Limb (tissue), 2 donors: ENCODE data around the gene ARMC2.
A peak's percentile ranks its signal among the peaks of the same experiment; 100 is the strongest.
"Not testable (repeated sequence)": the region's sequence is repeated elsewhere in the genome, so short reads cannot be mapped to it uniquely, and the experiment has no call there.

Experiments
- DNase-seq, 2 donors: peaks; one replicate each; pipeline ENCODE4 v3.0.0-alpha.2; 2016; ENCODE audit errors: extremely low spot score in 2 of 2

The ARMC2 gene

DNA sequence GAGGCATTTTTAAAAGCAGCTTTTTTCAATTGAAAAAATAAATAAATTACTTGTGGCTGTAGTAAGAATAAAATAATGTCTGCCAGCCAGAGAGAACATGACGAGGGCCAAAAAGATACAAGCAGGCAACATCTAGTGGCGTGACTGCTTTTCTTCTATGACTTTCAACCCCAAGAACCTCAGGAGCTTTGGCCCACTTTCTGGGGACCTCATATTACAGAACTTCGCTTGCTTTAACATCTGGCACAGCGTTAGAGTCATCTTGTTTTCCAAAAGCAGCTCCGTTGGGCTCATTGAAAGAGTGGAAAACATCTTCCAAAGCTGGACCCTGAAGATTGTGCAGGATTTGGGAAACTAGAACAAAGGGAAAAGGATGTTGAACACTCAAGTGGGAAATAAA, 67.0 kb downstream of the ARMC2 start:
- DNase-seq = no peak

DNA sequence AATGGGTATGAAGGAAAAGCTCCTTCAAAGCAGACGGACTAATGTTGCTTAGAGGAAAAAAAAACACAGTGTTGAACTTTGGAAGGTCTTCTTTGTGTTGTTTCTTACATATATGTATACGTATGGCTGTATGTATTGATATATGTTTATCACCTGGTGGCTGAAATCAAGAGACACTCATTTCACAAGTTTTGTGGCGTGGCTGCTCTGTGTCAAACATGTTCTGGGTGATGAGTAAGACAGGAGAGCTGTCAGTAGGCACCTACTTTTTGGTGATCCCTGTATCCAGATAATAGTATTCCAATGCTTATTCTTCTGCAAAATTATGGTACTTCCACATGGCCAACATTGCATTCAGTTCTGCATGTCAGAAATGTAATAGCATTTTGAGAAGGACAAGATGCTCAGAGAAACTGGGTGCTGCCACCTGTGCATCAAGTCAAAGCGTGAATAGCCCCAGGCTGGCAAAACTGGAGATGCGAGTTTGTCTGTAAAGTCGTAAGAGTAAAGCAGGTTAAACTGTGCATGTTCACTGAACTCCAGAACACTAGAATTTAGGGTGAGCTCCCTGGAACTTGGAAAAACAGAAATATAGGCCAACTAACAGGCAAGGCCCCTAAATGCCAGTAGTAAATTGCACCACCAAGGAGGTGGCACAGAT, 67.9 kb downstream of the ARMC2 start:
- DNase-seq = no peak

GRCh38 chr6:108920751-108921150, 72.5 kb downstream of the ARMC2 start:
- no peak for DNase-seq

- peak in 1 of 2 donors; percentile 36 for DNase-seq
Observed at GRCh38 chr6:108921547-108922361, 73.5 kb downstream of the ARMC2 start.

DNA sequence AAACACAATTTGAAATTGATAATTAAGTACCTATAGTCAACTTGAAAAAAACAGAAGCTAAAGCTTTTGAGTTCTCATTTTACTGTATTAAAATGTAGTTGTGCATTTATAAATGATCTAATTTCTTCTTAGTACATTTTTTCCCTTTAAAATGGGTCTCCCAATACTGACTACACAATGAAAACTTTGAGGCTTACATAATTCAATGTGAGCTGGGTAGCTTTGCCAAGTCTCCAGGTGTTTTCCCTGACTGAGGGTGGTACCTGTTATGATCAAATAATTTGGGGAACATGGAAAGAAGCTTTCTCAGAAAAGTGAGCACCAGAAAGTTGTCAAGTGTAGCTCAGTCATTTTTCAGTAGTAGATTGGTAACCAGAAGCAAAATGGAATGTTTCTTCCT, 74.3 kb downstream of the ARMC2 start:
- DNase-seq = no peak

GRCh38 chr6:108927927-108928326, 79.7 kb downstream of the ARMC2 start:
- DNase-seq = no peak

DNA sequence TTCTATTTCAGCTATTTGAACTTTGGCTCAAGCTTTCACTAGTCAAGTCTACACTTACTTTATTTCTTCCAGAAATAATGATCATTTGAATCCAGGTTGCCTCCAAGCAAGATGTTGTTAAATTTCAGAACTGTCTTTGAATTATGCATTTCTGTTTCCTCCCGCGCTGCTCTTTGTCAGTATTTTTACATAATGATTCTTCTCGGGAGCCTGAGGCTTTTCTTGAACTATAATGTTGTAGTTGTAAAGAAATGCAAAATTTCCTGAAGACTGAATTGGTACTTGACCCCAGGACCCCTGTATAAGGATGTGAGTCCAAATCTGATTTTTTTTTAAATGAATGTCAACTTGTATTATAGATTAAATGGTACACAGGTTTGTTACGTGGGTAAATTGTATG, 80.4 kb downstream of the ARMC2 start:
- no peak for DNase-seq

- not testable (repeated sequence) for DNase-seq
Observed at GRCh38 chr6:108931090-108931489, 82.9 kb downstream of the ARMC2 start.

- DNase-seq = no peak
Observed at GRCh38 chr6:108937170-108937569, 88.9 kb downstream of the ARMC2 start.

DNA sequence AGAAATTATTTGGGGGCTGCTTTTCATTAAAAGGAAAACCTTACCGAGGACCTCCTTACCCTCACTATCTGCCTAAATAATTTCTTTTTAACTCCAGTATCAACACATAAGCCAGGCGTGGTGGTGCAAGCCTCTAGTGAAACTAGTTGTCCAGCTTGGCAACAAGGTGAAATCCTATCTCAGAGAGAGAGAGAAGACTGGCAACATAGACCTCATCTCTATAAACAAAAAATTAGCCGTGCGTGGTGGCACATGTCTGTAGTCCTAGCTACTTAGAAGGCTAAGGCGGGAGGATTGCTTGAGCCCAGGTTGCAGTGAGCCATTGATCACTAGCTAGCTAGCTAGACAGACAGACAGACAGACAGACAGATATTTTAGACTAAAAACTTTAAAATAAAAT, 92.5 kb downstream of the ARMC2 start:
- DNase-seq = no peak

- DNase-seq = no peak
Observed at GRCh38 chr6:108941281-108941680, 93.1 kb downstream of the ARMC2 start.

- peak in 1 of 2 donors; percentile 49 for DNase-seq
Observed at GRCh38 chr6:108941859-108942258, 93.6 kb downstream of the ARMC2 start.

GRCh38 chr6:108942556-108943492, 94.6 kb downstream of the ARMC2 start:
- DNase-seq = no peak

GRCh38 chr6:108944071-108944470, 95.8 kb downstream of the ARMC2 start:
- no peak for DNase-seq

DNA sequence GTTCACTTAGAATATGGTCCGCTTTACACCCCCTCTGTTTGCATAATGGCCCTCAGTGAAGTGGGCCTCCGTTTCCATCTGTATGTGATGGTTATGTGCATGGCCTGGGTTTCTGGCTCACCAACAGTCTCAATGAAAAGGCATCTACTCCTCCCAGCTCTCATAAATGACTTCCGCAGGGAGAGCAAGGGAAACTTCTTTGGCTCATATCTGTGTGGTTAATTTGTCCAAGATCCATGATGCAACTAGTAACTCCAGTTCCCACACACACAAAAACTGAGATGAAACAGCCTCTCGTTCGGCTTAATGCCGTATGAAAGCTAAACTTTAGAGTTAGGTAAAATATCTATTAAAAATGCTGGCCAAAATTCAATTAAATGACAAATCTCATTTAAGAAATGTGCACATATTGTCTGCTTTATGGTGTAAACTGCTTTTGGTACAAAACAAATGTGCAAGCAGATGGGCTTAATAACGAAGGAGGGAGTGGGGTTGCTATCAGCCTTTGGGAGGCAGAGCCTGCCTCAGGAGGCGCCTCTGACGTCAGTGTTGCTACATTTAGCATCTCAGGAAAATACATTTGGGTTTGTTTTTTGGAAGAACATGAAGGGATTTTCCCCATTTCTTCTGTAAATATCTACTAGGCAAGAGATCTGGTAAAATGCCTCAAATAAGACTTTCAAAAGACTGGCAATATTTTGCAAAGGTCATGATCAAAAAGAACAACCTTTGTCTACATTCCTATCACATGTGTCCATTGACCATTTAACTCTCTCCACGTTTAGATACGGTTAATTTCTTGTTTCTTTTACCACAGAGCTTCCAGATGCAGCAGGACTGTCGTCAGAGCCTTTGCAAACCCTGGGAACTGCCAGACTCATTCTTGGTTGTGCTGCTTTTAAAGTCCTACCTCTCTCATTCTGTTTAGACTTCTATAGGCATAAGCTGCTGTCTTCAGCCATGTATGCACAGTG, 96.8 kb downstream of the ARMC2 start:
- peak in 1 of 2 donors; percentile 82 for DNase-seq

- DNase-seq = peak; percentile 47 to 58
Observed at GRCh38 chr6:108945681-108946159, 97.5 kb downstream of the ARMC2 start.

DNA sequence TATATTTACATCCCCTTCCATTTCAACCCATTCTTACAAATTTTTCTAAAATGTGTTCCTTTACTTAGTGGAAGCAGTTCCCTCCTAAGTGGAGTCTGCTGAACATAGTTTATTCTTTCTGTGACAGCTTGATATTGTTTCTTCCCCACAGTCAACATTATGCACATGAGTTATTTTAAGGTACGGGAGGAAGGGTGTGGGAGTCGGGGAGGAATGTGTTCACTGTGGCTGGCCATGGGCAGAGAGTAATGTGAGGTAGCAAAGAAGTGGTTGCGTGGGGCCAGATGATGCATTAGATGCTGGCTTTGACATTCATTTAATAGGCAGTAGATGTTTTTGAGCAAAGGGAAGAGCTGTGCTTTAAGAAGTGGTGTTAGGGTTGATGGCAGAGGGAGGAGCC, 98.5 kb downstream of the ARMC2 start:
- DNase-seq = no peak

GRCh38 chr6:108947114-108947854, 99.1 kb downstream of the ARMC2 start:
- DNase-seq = peak in 1 of 2 donors; percentile 40

DNA sequence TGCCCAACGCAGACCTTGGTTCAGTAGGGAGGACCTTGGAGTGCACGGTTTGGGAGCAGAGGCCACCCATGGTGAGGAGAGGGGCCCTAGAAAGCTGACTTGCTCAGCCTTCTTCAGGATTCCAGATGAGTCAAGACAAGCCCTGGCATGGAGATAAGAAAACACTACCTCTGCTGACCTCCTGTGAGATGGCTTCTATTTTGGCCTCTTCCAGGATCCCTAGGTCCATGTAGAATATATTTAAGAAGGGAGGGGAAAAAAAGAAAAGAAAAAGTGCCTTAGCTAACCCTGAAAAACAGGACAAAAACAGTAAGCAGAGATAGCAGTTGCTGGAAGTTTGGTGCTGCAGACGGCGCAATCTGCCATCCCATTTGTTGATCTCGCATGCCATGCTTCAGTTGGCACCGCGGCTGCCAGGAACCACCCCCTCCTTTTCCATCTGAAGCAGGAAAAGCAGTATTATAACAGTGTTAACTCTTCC, 100.0 kb downstream of the ARMC2 start:
- no peak for DNase-seq
